UCSD-AML1 (cell line): ENCODE data around the gene NCKAP5L.
"Not testable (repeated sequence)": the region's sequence is repeated elsewhere in the genome, so short reads cannot be mapped to it uniquely, and the experiment has no call there.

Experiments used
- DNase-seq: peaks from one replicate; lab custom pipeline; 2025; ENCODE audit not compliant: unreplicated experiment; lab: John Stamatoyannopoulos, UW

The NCKAP5L gene, protein sequence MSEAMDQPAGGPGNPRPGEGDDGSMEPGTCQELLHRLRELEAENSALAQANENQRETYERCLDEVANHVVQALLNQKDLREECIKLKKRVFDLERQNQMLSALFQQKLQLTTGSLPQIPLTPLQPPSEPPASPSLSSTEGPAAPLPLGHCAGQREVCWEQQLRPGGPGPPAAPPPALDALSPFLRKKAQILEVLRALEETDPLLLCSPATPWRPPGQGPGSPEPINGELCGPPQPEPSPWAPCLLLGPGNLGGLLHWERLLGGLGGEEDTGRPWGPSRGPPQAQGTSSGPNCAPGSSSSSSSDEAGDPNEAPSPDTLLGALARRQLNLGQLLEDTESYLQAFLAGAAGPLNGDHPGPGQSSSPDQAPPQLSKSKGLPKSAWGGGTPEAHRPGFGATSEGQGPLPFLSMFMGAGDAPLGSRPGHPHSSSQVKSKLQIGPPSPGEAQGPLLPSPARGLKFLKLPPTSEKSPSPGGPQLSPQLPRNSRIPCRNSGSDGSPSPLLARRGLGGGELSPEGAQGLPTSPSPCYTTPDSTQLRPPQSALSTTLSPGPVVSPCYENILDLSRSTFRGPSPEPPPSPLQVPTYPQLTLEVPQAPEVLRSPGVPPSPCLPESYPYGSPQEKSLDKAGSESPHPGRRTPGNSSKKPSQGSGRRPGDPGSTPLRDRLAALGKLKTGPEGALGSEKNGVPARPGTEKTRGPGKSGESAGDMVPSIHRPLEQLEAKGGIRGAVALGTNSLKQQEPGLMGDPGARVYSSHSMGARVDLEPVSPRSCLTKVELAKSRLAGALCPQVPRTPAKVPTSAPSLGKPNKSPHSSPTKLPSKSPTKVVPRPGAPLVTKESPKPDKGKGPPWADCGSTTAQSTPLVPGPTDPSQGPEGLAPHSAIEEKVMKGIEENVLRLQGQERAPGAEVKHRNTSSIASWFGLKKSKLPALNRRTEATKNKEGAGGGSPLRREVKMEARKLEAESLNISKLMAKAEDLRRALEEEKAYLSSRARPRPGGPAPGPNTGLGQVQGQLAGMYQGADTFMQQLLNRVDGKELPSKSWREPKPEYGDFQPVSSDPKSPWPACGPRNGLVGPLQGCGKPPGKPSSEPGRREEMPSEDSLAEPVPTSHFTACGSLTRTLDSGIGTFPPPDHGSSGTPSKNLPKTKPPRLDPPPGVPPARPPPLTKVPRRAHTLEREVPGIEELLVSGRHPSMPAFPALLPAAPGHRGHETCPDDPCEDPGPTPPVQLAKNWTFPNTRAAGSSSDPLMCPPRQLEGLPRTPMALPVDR (N-terminal part only)

GRCh38 chr12:49828133-49829091, at the start of gene NCKAP5L:
TSS of gene NCKAP5L (minus strand) at chr12:49828413. CDS start at chr12:49804044, 24,369 bp downstream.
- peak; percentile 97 for DNase-seq

GRCh38 chr12:49877066-49877465, 48.9 kb upstream of the NCKAP5L start:
- no peak for DNase-seq

DNA sequence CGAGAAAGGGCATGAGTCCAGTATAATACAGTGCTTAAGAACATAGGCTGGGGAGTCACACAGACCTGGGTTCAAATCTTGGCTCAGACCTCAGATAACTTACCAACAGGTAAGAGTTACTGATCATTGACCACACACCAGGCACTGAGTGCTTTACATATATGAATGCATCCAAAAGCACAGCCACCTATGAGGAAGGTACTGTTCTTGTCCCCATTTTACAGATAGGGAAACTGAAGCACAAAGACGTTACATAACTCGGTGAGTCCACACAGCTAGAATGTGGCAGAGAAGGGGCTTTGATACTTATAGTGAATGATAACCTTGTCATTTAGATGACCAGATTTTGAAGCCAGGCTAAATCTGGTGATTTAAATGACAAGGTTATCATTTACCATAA, 47.9 kb upstream of the NCKAP5L start:
- DNase-seq = no peak

GRCh38 chr12:49875115-49875720, 47.0 kb upstream of the NCKAP5L start:
- no peak for DNase-seq

DNA sequence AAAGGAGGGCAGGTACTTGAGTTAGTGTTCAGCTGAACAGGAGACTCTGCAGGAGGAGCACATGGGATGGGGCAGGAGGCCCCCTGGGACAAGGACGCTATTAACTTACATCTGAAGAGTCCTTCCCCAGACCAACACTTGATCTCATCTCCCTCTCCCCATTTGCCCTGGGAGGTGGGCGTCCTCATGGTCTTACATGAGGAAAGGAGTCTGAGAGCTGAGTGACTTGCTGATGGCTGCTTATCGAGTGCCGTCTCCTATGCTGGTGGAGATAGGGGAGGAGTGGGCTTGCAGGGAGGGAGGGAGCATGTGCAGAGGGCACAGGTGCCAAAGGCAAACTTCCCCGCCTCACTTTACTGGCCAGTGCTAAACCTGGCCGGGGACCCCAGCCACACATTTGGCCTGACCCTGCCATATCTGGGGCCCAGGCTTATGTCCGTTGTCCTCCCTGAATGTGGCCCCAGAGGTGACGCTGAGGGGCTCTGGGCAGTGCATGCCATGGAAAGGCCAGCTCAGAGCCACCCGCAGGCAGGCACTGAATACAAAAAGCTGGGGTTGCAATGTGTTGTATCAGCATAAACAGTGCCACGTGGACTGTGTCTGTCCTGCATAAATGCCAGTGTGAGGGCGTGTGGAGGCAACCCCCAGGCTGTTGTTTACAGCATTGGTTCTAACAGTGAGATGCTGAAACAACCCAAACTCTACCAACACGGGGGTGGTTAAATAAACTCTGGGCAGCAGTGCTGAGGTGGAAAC, 46.1 kb upstream of the NCKAP5L start:
- DNase-seq = no peak

- DNase-seq = no peak
These were observed 45.2 kb upstream of the NCKAP5L start for GRCh38 chr12:49873361-49873934.

GRCh38 chr12:49872781-49873181, 44.6 kb upstream of the NCKAP5L start:
- no peak for DNase-seq

GRCh38 chr12:49872381-49872780, 44.2 kb upstream of the NCKAP5L start:
- DNase-seq = no peak

DNA sequence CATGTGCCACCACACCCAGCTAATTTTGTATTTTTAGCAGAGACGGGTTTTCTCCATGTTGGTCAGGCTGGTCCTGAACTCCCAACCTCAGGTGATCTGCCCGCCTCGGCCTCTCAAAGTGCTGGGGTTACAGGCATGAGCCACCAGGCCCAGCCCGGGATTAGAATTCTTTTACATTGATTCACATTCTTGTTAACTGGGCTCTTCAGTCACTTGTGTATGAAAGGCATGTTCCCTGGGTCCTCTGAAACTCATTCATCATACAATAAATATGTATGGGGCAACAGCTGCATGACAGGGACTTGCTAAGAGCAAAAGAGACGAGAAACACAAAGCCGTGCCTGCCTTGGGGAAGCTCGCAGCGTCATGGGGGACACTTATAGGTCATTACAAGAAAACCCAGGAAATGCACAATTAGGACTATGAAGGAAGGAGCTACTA, 43.6 kb upstream of the NCKAP5L start:
- DNase-seq = not testable (repeated sequence)

GRCh38 chr12:49871263-49871561, 43.0 kb upstream of the NCKAP5L start:
- DNase-seq = no peak

DNA sequence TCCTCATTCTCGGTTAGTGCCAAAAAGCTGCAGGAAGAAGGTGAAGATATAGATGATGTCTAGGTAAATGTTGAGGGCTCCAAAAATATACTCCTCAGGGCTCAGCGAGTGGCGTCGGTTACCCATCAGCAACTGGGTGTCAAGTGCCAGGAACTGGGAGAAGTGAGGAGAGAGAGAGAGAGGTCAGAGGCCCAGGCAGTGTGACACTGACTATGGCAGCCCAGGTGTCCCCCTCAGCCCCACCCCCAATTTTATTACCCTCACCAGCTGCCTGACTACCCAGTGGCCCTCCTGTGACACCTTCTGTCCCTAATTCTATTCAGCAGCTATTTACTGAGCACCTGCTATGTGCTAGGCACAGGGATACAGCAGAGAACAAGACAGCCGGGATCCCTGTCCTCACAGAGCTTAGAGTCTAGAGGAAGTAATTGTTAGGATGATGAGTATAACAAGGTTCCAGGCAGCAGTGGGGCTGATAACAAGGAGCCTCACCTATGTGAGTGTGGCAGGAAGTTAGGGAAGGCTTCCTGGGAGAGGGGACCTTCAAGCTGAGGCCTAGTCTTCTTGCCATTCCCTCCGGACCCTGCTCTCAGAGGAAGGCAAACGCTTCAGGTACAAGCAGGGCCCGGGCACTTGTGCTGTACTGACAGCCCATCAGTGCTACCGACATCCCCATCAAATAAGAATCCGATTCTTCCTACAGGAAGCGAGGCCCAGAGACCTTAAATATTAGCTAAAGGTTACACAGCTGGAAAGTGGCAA, 42.5 kb upstream of the NCKAP5L start:
- DNase-seq = no peak

- DNase-seq = no peak
These were observed 41.7 kb upstream of the NCKAP5L start for GRCh38 chr12:49869816-49870500.

- peak; percentile 58 for DNase-seq
These were observed 41.0 kb upstream of the NCKAP5L start for GRCh38 chr12:49868952-49869815.

GRCh38 chr12:49868449-49868848, 40.2 kb upstream of the NCKAP5L start:
- DNase-seq = no peak

GRCh38 chr12:49867570-49868341, 39.5 kb upstream of the NCKAP5L start:
- DNase-seq = no peak
